Neural cell (in vitro differentiated cells): Measurements from ENCODE around the gene STEAP4.

ENCODE experiments used
- EP300 ChIP-seq: fragments of 450-650 bp; conservative IDR thresholded peaks from 2 replicates; pipeline ENCODE4 v1.6.1; 2014; ENCODE audit warnings: antibody characterized with exemption, mild to moderate bottlenecking, moderate library complexity; ENCODE audit not compliant: poor library complexity, severe bottlenecking
- MXI1 ChIP-seq: fragments of 450-650 bp; conservative IDR thresholded peaks from 2 replicates; pipeline ENCODE4 v1.6.1; 2014; ENCODE audit warnings: antibody characterized with exemption, mild to moderate bottlenecking; ENCODE audit not compliant: poor library complexity, severe bottlenecking
- POLR2AphosphoS5 ChIP-seq: IDR thresholded peaks from 2 replicates; pipeline ENCODE4 v1.6.1; 2012
- REST ChIP-seq: IDR thresholded peaks from 2 replicates; pipeline ENCODE4 v1.6.1; 2012; ENCODE audit warnings: borderline replicate concordance
- SMC3 ChIP-seq: fragments of 450-650 bp; conservative IDR thresholded peaks from 2 replicates; pipeline ENCODE4 v1.6.1; 2014; ENCODE audit warnings: antibody characterized with exemption, mild to moderate bottlenecking, moderate library complexity; ENCODE audit not compliant: poor library complexity
- TF ChIP-seq, protein P1 (sequence below): fragments of 450-650 bp; IDR thresholded peaks from 2 replicates; pipeline ENCODE4 v1.5.1; 2014; ENCODE audit warnings: antibody characterized with exemption, mild to moderate bottlenecking, moderate library complexity; ENCODE audit not compliant: poor library complexity, severe bottlenecking

GRCh38 chr7:88302486-88302885 is 4.2 kb downstream of the STEAP4 start:
- TF ChIP-seq, protein P1, sequence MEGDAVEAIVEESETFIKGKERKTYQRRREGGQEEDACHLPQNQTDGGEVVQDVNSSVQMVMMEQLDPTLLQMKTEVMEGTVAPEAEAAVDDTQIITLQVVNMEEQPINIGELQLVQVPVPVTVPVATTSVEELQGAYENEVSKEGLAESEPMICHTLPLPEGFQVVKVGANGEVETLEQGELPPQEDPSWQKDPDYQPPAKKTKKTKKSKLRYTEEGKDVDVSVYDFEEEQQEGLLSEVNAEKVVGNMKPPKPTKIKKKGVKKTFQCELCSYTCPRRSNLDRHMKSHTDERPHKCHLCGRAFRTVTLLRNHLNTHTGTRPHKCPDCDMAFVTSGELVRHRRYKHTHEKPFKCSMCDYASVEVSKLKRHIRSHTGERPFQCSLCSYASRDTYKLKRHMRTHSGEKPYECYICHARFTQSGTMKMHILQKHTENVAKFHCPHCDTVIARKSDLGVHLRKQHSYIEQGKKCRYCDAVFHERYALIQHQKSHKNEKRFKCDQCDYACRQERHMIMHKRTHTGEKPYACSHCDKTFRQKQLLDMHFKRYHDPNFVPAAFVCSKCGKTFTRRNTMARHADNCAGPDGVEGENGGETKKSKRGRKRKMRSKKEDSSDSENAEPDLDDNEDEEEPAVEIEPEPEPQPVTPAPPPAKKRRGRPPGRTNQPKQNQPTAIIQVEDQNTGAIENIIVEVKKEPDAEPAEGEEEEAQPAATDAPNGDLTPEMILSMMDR, result no peak
- no peak for TF ChIP-seq POLR2AphosphoS5
- TF ChIP-seq REST, result no peak
- no peak for TF ChIP-seq EP300
- no peak for TF ChIP-seq SMC3
- TF ChIP-seq MXI1, result no peak
